H9 (cell line): Measurements from ENCODE around the gene SERPINA9. TPM values are rescaled to one million over a fixed set of nuclear protein-coding genes. Genes with fewer than 3 reads are reported as not detected.

Experiments used
- DNase-seq: peaks from one replicate; pipeline ENCODE4 v3.0.0-alpha.2; 2017
- H2AFZ ChIP-seq: one replicate; pipeline ENCODE4 v1.6.1; 2013; ENCODE audit warnings: mild to moderate bottlenecking, low read length, control low read depth, moderate library complexity
- H2AK5ac ChIP-seq: 2 replicates; pipeline ENCODE4 v1.6.1; 2013; ENCODE audit warnings: low read length, control low read depth, mixed read lengths; ENCODE audit not compliant: insufficient read length
- H2BK120ac ChIP-seq: one replicate; pipeline ENCODE4 v1.6.1; 2013; ENCODE audit warnings: low read depth, mild to moderate bottlenecking, low read length, control low read depth, inconsistent platforms; ENCODE audit not compliant: poor library complexity, severe bottlenecking
- H2BK12ac ChIP-seq: 2 replicates; pipeline ENCODE4 v1.6.1; 2013; ENCODE audit warnings: low read length, control low read depth, mixed read lengths, low read depth; ENCODE audit not compliant: insufficient read length
- H2BK15ac ChIP-seq: 2 replicates; pipeline ENCODE4 v1.6.1; 2013; ENCODE audit warnings: low read depth, low read length, control low read depth
- H2BK20ac ChIP-seq: one replicate; pipeline ENCODE4 v1.6.1; 2013; ENCODE audit warnings: low read depth, mild to moderate bottlenecking, low read length, control low read depth, inconsistent platforms; ENCODE audit not compliant: poor library complexity, severe bottlenecking
- H2BK5ac ChIP-seq: 2 replicates; pipeline ENCODE4 v1.6.1; 2013; ENCODE audit warnings: low read length, control low read depth, mixed read lengths; ENCODE audit not compliant: insufficient read length
- H3K14ac ChIP-seq: 2 replicates; pipeline ENCODE4 v1.6.1; 2013; ENCODE audit warnings: low read length, control low read depth; ENCODE audit not compliant: insufficient read depth
- H3K18ac ChIP-seq: 2 replicates; pipeline ENCODE4 v1.6.1; 2013; ENCODE audit warnings: low read depth, mild to moderate bottlenecking, mixed read lengths, low read length, control low read depth; ENCODE audit not compliant: insufficient read length
- H3K23ac ChIP-seq: 2 replicates; pipeline ENCODE4 v1.6.1; 2013; ENCODE audit warnings: low read length, control low read depth, mixed read lengths, low read depth; ENCODE audit not compliant: insufficient read length
- H3K23me2 ChIP-seq: 2 replicates; pipeline ENCODE4 v1.6.1; 2013; ENCODE audit warnings: low read depth, mild to moderate bottlenecking, mixed read lengths, low read length, control low read depth; ENCODE audit not compliant: insufficient read length, poor library complexity, severe bottlenecking
- H3K27ac ChIP-seq: 2 replicates; pipeline ENCODE4 v1.5.1; 2013; ENCODE audit warnings: low read length, control low read depth, mixed read lengths, low read depth; ENCODE audit not compliant: insufficient read length
- H3K27me3 ChIP-seq: 2 replicates; pipeline ENCODE4 v1.6.1; 2013; ENCODE audit warnings: low read length, control low read depth, inconsistent platforms; ENCODE audit not compliant: insufficient read depth
- H3K4ac ChIP-seq: 2 replicates; pipeline ENCODE4 v1.6.1; 2013; ENCODE audit warnings: low read depth, mild to moderate bottlenecking, control low read depth, inconsistent platforms, low read length, moderate library complexity
- H3K4me1 ChIP-seq: 2 replicates; pipeline ENCODE4 v1.6.1; 2013; ENCODE audit warnings: low read length, control low read depth, inconsistent platforms; ENCODE audit not compliant: insufficient read depth
- H3K4me2 ChIP-seq: 2 replicates; pipeline ENCODE4 v1.6.1; 2013; ENCODE audit warnings: low read length, control low read depth, mixed read lengths; ENCODE audit not compliant: insufficient read length, insufficient read depth
- H3K56ac ChIP-seq: 2 replicates; pipeline ENCODE4 v1.6.1; 2013; ENCODE audit warnings: low read depth, mild to moderate bottlenecking, mixed read lengths, low read length, control low read depth; ENCODE audit not compliant: insufficient read length
- H3K79me1 ChIP-seq: 2 replicates; pipeline ENCODE4 v1.6.1; 2013; ENCODE audit warnings: low read depth, mild to moderate bottlenecking, moderate library complexity, low read length, control low read depth, inconsistent platforms; ENCODE audit not compliant: insufficient read depth, poor library complexity, severe bottlenecking
- H3K79me2 ChIP-seq: 2 replicates; pipeline ENCODE4 v1.6.1; 2013; ENCODE audit warnings: low read length, control low read depth, inconsistent platforms; ENCODE audit not compliant: insufficient read depth
- H3K9ac ChIP-seq: 2 replicates; pipeline ENCODE4 v1.6.1; 2013; ENCODE audit warnings: low read length, control low read depth, mixed read lengths; ENCODE audit not compliant: insufficient read length; ENCODE audit errors: extremely low read depth
- H3K9me3 ChIP-seq: one replicate; pipeline ENCODE4 v1.6.1; 2013; ENCODE audit warnings: low read depth, low read length, inconsistent platforms; ENCODE audit not compliant: control insufficient read depth
- H3T11ph ChIP-seq: one replicate; pipeline ENCODE4 v1.6.1; 2013; ENCODE audit warnings: mild to moderate bottlenecking, low read length, control low read depth, inconsistent platforms
- H4K20me1 ChIP-seq: one replicate; pipeline ENCODE4 v1.6.1; 2013; ENCODE audit not compliant: control insufficient read depth, insufficient read length, insufficient read depth
- H4K5ac ChIP-seq: 2 replicates; pipeline ENCODE4 v1.6.1; 2013; ENCODE audit warnings: low read depth, mild to moderate bottlenecking, mixed read lengths, low read length, control low read depth; ENCODE audit not compliant: insufficient read length
- H4K8ac ChIP-seq: replicated peaks from 2 replicates; pipeline ENCODE4 v1.6.1; 2013; ENCODE audit warnings: low read length, control low read depth, mixed read lengths, low read depth; ENCODE audit not compliant: insufficient read length
- H4K91ac ChIP-seq: 2 replicates; pipeline ENCODE4 v1.6.1; 2013; ENCODE audit warnings: low read depth, mild to moderate bottlenecking, moderate library complexity, mixed read lengths, low read length, control low read depth; ENCODE audit not compliant: insufficient read length
- H3K27ac Mint-ChIP-seq, 3 experiments: 2 replicates in 2 of 3; 3 replicates in 1 of 3; pipeline ENCODE4 v1.8.0; 2020 to 2021; ENCODE audit warnings: mixed read lengths in 3 of 3, mild to moderate bottlenecking in 1 of 3, moderate library complexity in 1 of 3
- H3K27me3 Mint-ChIP-seq: 2 replicates; pipeline ENCODE4 v1.8.0; 2021; ENCODE audit warnings: low read depth, mild to moderate bottlenecking, moderate library complexity, mixed read lengths
- H3K36me3 Mint-ChIP-seq, 3 experiments: 2 replicates in 2 of 3; 3 replicates in 1 of 3; pipeline ENCODE4 v1.8.0; 2020 to 2021; ENCODE audit warnings: low read depth in 3 of 3, mixed read lengths in 3 of 3; ENCODE audit not compliant: insufficient read depth in 1 of 3
- H3K4me1 Mint-ChIP-seq, 2 experiments: 2 replicates each; pipeline ENCODE4 v1.8.0; 2020; ENCODE audit warnings: mixed read lengths in 2 of 2
- H3K4me3 Mint-ChIP-seq, 2 experiments: 2 replicates in 1 of 2; 3 replicates in 1 of 2; pipeline ENCODE4 v1.8.0; 2020 to 2021; ENCODE audit warnings: mild to moderate bottlenecking in 2 of 2, mixed read lengths in 2 of 2, moderate library complexity in 1 of 2
- H3K9me3 Mint-ChIP-seq, 2 experiments: 2 replicates in 1 of 2; 3 replicates in 1 of 2; pipeline ENCODE4 v1.8.0; 2020; ENCODE audit warnings: mild to moderate bottlenecking in 2 of 2, mixed read lengths in 2 of 2, moderate library complexity in 1 of 2
- WGBS: extraction: QIAGEN DNeasy Blood & Tissue Kit; methylation state at CpG from one replicate; pipeline ENCODE4 v1.1.7; 2013; ENCODE audit warnings: missing lambda C conversion rate, low lambda C conversion rate, mixed read lengths; ENCODE audit not compliant: insufficient read length; ENCODE audit errors: extremely low coverage; 5-methylcytosine and 5-hydroxymethylcytosine counted together
- total RNA-seq: library from RNA; stranded (reverse); gene quantifications from 2 replicates; pipeline ENCODE4 v1.2.1, GENCODE V29; 2021
- TF ChIP-seq, protein P1 (sequence below): fragments of 200-600 bp; sonication (generic); conservative IDR thresholded peaks from 3 replicates; pipeline ENCODE4 v1.8.0; 2021; ENCODE audit warnings: antibody characterized with exemption, mild to moderate bottlenecking

Gene SERPINA9
- total RNA-seq, 1 experiment from 2014 or later, result not detected

DNA sequence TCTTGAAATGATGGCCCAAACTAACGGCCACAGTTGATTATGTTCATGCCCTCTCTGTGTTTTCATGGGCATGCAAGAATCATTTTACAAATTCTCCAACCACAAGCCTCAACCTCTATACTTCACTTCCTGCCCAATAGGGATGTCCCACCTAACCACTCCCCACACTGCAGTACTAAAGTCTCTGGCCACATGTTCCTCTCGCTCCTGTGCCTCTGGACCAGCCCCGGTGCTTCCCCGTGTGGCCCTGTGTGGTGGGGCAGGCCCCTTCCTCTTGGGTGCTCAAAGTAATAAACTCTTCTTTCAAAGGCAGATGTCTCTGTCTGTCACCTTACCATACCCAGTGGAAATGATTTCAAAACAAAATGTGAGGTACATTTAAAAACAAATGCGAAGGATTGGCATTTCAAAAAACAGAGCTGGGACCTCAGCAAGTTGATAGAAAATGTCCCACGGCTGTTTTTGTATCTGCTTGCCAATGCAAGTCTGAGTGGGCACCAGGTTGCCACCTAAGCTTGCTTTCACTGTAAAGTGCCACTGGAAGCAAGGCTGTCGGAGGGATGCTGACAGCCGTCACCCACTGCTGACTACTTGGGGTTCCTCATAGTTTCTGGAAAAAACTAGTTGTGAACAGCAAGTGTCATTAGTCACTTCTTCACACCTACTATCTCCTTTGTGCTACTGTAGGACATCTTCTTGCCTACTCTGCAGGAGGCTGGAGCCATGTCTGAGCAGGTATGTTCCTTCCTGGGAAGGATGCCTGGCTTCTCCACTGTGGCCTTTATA, 15.2 kb downstream of the SERPINA9 start:
- H3K23ac ChIP-seq, result no peak overlapping the region
- no peak overlapping the region for H2BK12ac ChIP-seq
- H3K4me3 Mint-ChIP-seq, result no peak overlapping the region
- H4K8ac ChIP-seq, result no peak overlapping the region
- no peak overlapping the region for H3K4me2 ChIP-seq
- TF ChIP-seq, protein P1, sequence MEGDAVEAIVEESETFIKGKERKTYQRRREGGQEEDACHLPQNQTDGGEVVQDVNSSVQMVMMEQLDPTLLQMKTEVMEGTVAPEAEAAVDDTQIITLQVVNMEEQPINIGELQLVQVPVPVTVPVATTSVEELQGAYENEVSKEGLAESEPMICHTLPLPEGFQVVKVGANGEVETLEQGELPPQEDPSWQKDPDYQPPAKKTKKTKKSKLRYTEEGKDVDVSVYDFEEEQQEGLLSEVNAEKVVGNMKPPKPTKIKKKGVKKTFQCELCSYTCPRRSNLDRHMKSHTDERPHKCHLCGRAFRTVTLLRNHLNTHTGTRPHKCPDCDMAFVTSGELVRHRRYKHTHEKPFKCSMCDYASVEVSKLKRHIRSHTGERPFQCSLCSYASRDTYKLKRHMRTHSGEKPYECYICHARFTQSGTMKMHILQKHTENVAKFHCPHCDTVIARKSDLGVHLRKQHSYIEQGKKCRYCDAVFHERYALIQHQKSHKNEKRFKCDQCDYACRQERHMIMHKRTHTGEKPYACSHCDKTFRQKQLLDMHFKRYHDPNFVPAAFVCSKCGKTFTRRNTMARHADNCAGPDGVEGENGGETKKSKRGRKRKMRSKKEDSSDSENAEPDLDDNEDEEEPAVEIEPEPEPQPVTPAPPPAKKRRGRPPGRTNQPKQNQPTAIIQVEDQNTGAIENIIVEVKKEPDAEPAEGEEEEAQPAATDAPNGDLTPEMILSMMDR, result no peak; the same call in 2 of the 3 replicates
- peak; percentile 24 for DNase-seq
- no peak overlapping the region for H4K91ac ChIP-seq
- no peaks in the 10 kb centered on the region for H3K79me1 ChIP-seq
- no peak overlapping the region for H3K56ac ChIP-seq
- H3T11ph ChIP-seq, result no peak overlapping the region
- H3K27me3 Mint-ChIP-seq, result peaks cover 7% of the 10 kb centered on the region
- H3K36me3 Mint-ChIP-seq, result peaks cover 0 to 22% (median 7%) of the 10 kb centered on the region in 3 experiments; a peak in 5 of 7 replicates
- H3K27ac ChIP-seq, result no peak overlapping the region
- no peak overlapping the region for H3K27ac Mint-ChIP-seq
- H3K9me3 Mint-ChIP-seq, result peaks cover 24 to 25% of the 10 kb centered on the region in 2 experiments
- H4K5ac ChIP-seq, result no peak overlapping the region
- H2BK20ac ChIP-seq, result no peak overlapping the region
- no peaks in the 10 kb centered on the region for H4K20me1 ChIP-seq
- H3K23me2 ChIP-seq, result no peaks in the 10 kb centered on the region
- no CpG with 5 or more reads among the region's 8 CpGs for WGBS
- no peak overlapping the region for H3K4ac ChIP-seq
- H2BK15ac ChIP-seq, result no peak overlapping the region
- no peak overlapping the region for H2AFZ ChIP-seq
- H2BK5ac ChIP-seq, result no peak overlapping the region
- H3K9me3 ChIP-seq, result no peaks in the 10 kb centered on the region
- no peaks in the 10 kb centered on the region for H3K27me3 ChIP-seq
- H2BK120ac ChIP-seq, result no peak overlapping the region
- peaks cover 13% of the 10 kb centered on the region in 2 experiments; a peak in 3 of 4 replicates for H3K4me1 Mint-ChIP-seq
- no peak overlapping the region for H3K9ac ChIP-seq
- no peak overlapping the region for H3K18ac ChIP-seq
- no peaks in the 10 kb centered on the region for H3K4me1 ChIP-seq
- H2AK5ac ChIP-seq, result no peak overlapping the region
- no peak overlapping the region for H3K14ac ChIP-seq
- H3K79me2 ChIP-seq, result no peaks in the 10 kb centered on the region
